HG03439 (cell line): ENCODE results near the gene PAXX.
"Not testable (repeated sequence)": the region's sequence is repeated elsewhere in the genome, so short reads cannot be mapped to it uniquely, and the experiment has no call there.

ENCODE experiments used
- ATAC-seq: cut with Tn5 transposase; IDR thresholded peaks from one replicate; pipeline ENCODE4 v1.9.1; 2021; ENCODE audit warnings: mild to moderate bottlenecking, moderate library complexity; ENCODE audit not compliant: unreplicated experiment

PAXX gene

GRCh38 chr9:137029058-137029936, 37.1 kb downstream of the PAXX start:
- ATAC-seq, result no peak

- no peak for ATAC-seq
These were observed 37.8 kb downstream of the PAXX start for GRCh38 chr9:137030006-137030405.

- ATAC-seq, result no peak
These were observed 38.6 kb downstream of the PAXX start for GRCh38 chr9:137030538-137031527.

- no peak for ATAC-seq
These were observed 39.9 kb downstream of the PAXX start, which contains the start of gene FUT7 for GRCh38 chr9:137031904-137032640. TSS of gene FUT7 (minus strand) at chr9:137032088. CDS start at chr9:137031991, 97 bp downstream.

- no peak for ATAC-seq
These were observed 40.6 kb downstream of the PAXX start for GRCh38 chr9:137032858-137033257.

GRCh38 chr9:137033481-137033880, 41.3 kb downstream of the PAXX start:
- not testable (repeated sequence) for ATAC-seq

GRCh38 chr9:137034039-137034708, 42.0 kb downstream of the PAXX start:
- no peak for ATAC-seq

- ATAC-seq, result peak; percentile 48
These were observed 42.7 kb downstream of the PAXX start for GRCh38 chr9:137034709-137035506.

- no peak for ATAC-seq
These were observed 43.2 kb downstream of the PAXX start for GRCh38 chr9:137035507-137035834.

- no peak for ATAC-seq
These were observed 43.7 kb downstream of the PAXX start for GRCh38 chr9:137035937-137036336.

GRCh38 chr9:137037035-137037434, 44.8 kb downstream of the PAXX start:
- no peak for ATAC-seq

- no peak for ATAC-seq
These were observed 45.3 kb downstream of the PAXX start for GRCh38 chr9:137037483-137037882.

GRCh38 chr9:137038916-137039315, 46.7 kb downstream of the PAXX start:
- no peak for ATAC-seq

- ATAC-seq, result no peak
These were observed 47.6 kb downstream of the PAXX start for GRCh38 chr9:137039611-137040366.

GRCh38 chr9:137040568-137040967, 48.3 kb downstream of the PAXX start:
- ATAC-seq, result no peak

- ATAC-seq, result no peak
These were observed 48.9 kb downstream of the PAXX start for GRCh38 chr9:137041124-137041523.

GRCh38 chr9:137042751-137043727, 50.8 kb downstream of the PAXX start:
- ATAC-seq, result no peak
